CD8-positive, alpha-beta memory T cell (primary cell): ENCODE results near the gene LSM4. TPM values are rescaled to one million over a fixed set of nuclear protein-coding genes. Genes with fewer than 3 reads are reported as not detected.

Experiments used
- CTCF ChIA-PET: fragments of 350-600 bp; sonication (Branson Sonifier 250); formaldehyde crosslinking; loops from one replicate; lab custom pipeline; 2021; ENCODE audit warnings: antibody characterized with exemption; lab: Charles Lee
- POLR2A ChIA-PET: fragments of 350-600 bp; sonication (Branson Sonifier 250); formaldehyde crosslinking; loops from one replicate; lab custom pipeline; 2021; ENCODE audit warnings: antibody characterized with exemption; lab: Charles Lee
- DNase-seq, 5 donors: peaks; one replicate each; pipeline versions ENCODE4 v3.0.0 to v3.0.0-alpha.2; 2020 to 2022; ENCODE audit warnings: mixed read lengths in 1 of 5
- H3K27ac ChIP-seq: one replicate; pipeline ENCODE4 v1.7.0; 2013; ENCODE audit warnings: low read depth, mild to moderate bottlenecking, low read length, moderate library complexity
- H3K27me3 ChIP-seq: 2 replicates; pipeline ENCODE4 v1.7.0; 2013; ENCODE audit warnings: low read length, mild to moderate bottlenecking; ENCODE audit not compliant: insufficient read depth, poor library complexity, severe bottlenecking
- H3K36me3 ChIP-seq: 2 replicates; pipeline ENCODE4 v1.7.0; 2013; ENCODE audit warnings: mild to moderate bottlenecking, low read length, moderate library complexity; ENCODE audit not compliant: insufficient read depth
- H3K4me1 ChIP-seq: 2 replicates; pipeline ENCODE4 v1.7.0; 2013; ENCODE audit warnings: mild to moderate bottlenecking, low read length, moderate library complexity; ENCODE audit not compliant: insufficient read depth
- H3K4me3 ChIP-seq: 2 replicates; pipeline ENCODE4 v1.7.0; 2013; ENCODE audit warnings: mild to moderate bottlenecking, low read length
- H3K9me3 ChIP-seq: 2 replicates; pipeline ENCODE4 v1.7.0; 2013; ENCODE audit warnings: mild to moderate bottlenecking, low read length
- H3K27ac Mint-ChIP-seq, 8 donors: one replicate each; pipeline ENCODE4 v1.8.0; 2020 to 2021; ENCODE audit warnings: mixed read lengths in 8 of 8, mild to moderate bottlenecking in 6 of 8, inconsistent platforms in 3 of 8, moderate library complexity in 3 of 8
- H3K27me3 Mint-ChIP-seq, 2 donors: one replicate each; pipeline ENCODE4 v1.8.0; 2020 to 2021; ENCODE audit warnings: mixed read lengths in 2 of 2, mild to moderate bottlenecking in 1 of 2, moderate library complexity in 1 of 2
- H3K36me3 Mint-ChIP-seq, 3 donors: one replicate each; pipeline ENCODE4 v1.8.0; 2020 to 2021; ENCODE audit warnings: mixed read lengths in 3 of 3, inconsistent platforms in 1 of 3, mild to moderate bottlenecking in 1 of 3
- H3K4me1 Mint-ChIP-seq, 3 donors: one replicate each; pipeline ENCODE4 v1.8.0; 2020 to 2021; ENCODE audit warnings: mixed read lengths in 3 of 3, inconsistent platforms in 1 of 3, mild to moderate bottlenecking in 1 of 3
- H3K4me3 Mint-ChIP-seq, 7 donors: one replicate each; pipeline ENCODE4 v1.8.0; 2020 to 2021; ENCODE audit warnings: mixed read lengths in 7 of 7, mild to moderate bottlenecking in 6 of 7, moderate library complexity in 4 of 7, inconsistent platforms in 2 of 7
- H3K9me3 Mint-ChIP-seq, 5 donors: one replicate each; pipeline ENCODE4 v1.8.0; 2020 to 2022; ENCODE audit warnings: mixed read lengths in 5 of 5, mild to moderate bottlenecking in 3 of 5, moderate library complexity in 2 of 5, inconsistent platforms in 1 of 5
- polyA plus RNA-seq: library from polyadenylated mRNA; unstranded; fragments of 300-500 nt; fragmentation: Illumina TruSeq; gene quantifications from one replicate; pipeline ENCODE4 v1.2.3, GENCODE V29; 2021
- total RNA-seq, 2 experiments: library from RNA; stranded (reverse); gene quantifications; one replicate each; pipeline ENCODE4 v1.2.3, GENCODE V29; 2021

The LSM4 gene
- total and polyA plus RNA-seq, 3 experiments from 2014 or later, result 154 to 373 (median 351) TPM

DNA sequence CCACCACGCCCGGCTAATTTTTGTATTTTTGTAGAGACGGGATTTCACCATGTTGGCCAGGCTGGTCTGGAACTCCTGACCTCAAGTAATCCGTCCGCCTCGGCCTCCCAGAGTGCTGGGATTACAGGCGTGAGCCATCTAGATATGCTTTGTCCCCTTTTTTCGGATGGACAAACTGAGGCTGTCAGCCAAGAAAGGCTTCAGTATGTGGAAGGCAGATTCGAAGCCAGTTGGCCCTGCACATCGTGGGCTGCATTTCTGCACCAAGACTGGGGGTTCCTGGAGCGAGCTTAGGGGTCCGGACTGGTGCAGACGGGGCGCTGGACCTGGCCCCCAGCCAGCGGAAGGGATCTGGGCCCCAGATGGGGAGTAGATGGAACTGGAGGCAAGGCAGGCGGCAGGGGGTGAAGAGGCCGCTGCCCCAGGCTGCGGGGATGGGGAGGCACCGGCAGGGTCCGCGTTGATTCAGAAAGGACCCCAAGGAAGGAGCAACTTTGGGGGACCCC lies 31.8 kb downstream of the LSM4 start:
- Mint-ChIP-seq H3K4me3 (peak overlapping the region; percentile 15 to 95 (median 85)), H3K4me1 (peaks cover 46 to 68% (median 64%) of the 10 kb centered on the region in 3 donors), H3K27me3 (peaks cover 0 to 3% of the 10 kb centered on the region in 2 donors), H3K36me3 (peaks cover 0 to 3% (median 0%) of the 10 kb centered on the region in 3 donors), H3K27ac (peak overlapping the region; percentile 94 to 99 (median 96)), H3K9me3 (peaks cover 0 to 1% (median 0%) of the 10 kb centered on the region in 5 donors)
- POLR2A ChIA-PET, result interaction anchor here (2.1 to 5.0 kb wide), 4 partner anchors 10 to 31 kb away, joined by 6 to 192 read pairs (median 38); partner anchors contain the start of genes JUND and LSM4
- Histone ChIP-seq H3K36me3 (no peaks in the 10 kb centered on the region), H3K27me3 (no peaks in the 10 kb centered on the region), H3K4me1 (peaks cover 52% of the 10 kb centered on the region), H3K9me3 (no peaks in the 10 kb centered on the region), H3K4me3 (peak overlapping the region; percentile 86), H3K27ac (peak overlapping the region; percentile 99)
- DNase-seq, result peak in 1 of 5 donors; percentile 62
- CTCF ChIA-PET, result interaction anchor here (1.3 to 6.5 kb wide), 3 partner anchors 11 to 16 kb away, joined by 4 to 96 read pairs (median 35); partner anchors contain the start of gene JUND

- Histone ChIP-seq H3K4me1 (peaks cover 52% of the 10 kb centered on the region), H3K27me3 (no peaks in the 10 kb centered on the region), H3K27ac (peak overlapping the region; percentile 99), H3K9me3 (no peaks in the 10 kb centered on the region), H3K4me3 (peak overlapping the region; percentile 86), H3K36me3 (no peaks in the 10 kb centered on the region)
- DNase-seq, result peak; percentile 73 to 92 (median 81)
- Mint-ChIP-seq H3K4me1 (peaks cover 48 to 72% (median 64%) of the 10 kb centered on the region in 3 donors), H3K9me3 (peaks cover 0 to 1% (median 0%) of the 10 kb centered on the region in 5 donors), H3K4me3 (peak overlapping the region; percentile 15 to 95 (median 85)), H3K27me3 (peaks cover 0 to 3% of the 10 kb centered on the region in 2 donors), H3K27ac (peak overlapping the region; percentile 94 to 99 (median 96)), H3K36me3 (peaks cover 0 to 3% (median 0%) of the 10 kb centered on the region in 3 donors)
- ChIA-PET CTCF (interaction anchor here (1.3 to 6.5 kb wide), 3 partner anchors 10 to 15 kb away, joined by 4 to 96 read pairs (median 35); partner anchors contain the start of gene JUND), POLR2A (interaction anchor here (0.6 to 5.0 kb wide), 4 partner anchors 10 to 32 kb away, joined by 5 to 192 read pairs (median 26); partner anchors contain the start of genes JUND and LSM4)
Measured at GRCh38 chr19:18290302-18291018, 32.4 kb downstream of the LSM4 start.

- CTCF ChIA-PET, result interaction anchor here (0.8 to 6.5 kb wide), 5 partner anchors 10 to 98 kb away, joined by 3 to 96 read pairs (median 4); partner anchors contain the start of gene JUND
- peak in 1 of 5 donors; percentile 47 for DNase-seq
- peaks cover 0 to 3% (median 0%) of the 10 kb centered on the region in 3 donors for H3K36me3 Mint-ChIP-seq
- peaks cover 0 to 1% (median 0%) of the 10 kb centered on the region in 5 donors for H3K9me3 Mint-ChIP-seq
- Histone ChIP-seq H3K36me3 (no peaks in the 10 kb centered on the region), H3K27me3 (no peaks in the 10 kb centered on the region), H3K9me3 (no peaks in the 10 kb centered on the region), H3K27ac (peak overlapping the region; percentile 99), H3K4me1 (peaks cover 54% of the 10 kb centered on the region), H3K4me3 (no peak overlapping the region)
- POLR2A ChIA-PET, result interaction anchor here (0.6 to 5.0 kb wide), 3 partner anchors 9 to 33 kb away, joined by 5 to 192 read pairs (median 6); partner anchors contain the start of genes JUND and LSM4
- peaks cover 0 to 3% of the 10 kb centered on the region in 2 donors for H3K27me3 Mint-ChIP-seq
- H3K4me3 Mint-ChIP-seq, result peak overlapping the region in 6 of 7 donors; percentile 14 to 95 (median 76)
- H3K27ac Mint-ChIP-seq, result peak overlapping the region; percentile 77 to 99 (median 96)
- H3K4me1 Mint-ChIP-seq, result peaks cover 52 to 74% (median 66%) of the 10 kb centered on the region in 3 donors
Measured at GRCh38 chr19:18289471-18290301, 33.2 kb downstream of the LSM4 start.

GRCh38 chr19:18287836-18288772 lies 34.8 kb downstream of the LSM4 start:
- H3K27ac Mint-ChIP-seq, result peak overlapping the region in 3 of 8 donors; percentile 23 to 96 (median 89)
- H3K4me1 Mint-ChIP-seq, result peaks cover 41 to 63% (median 55%) of the 10 kb centered on the region in 3 donors
- Histone ChIP-seq H3K27me3 (no peaks in the 10 kb centered on the region), H3K9me3 (no peaks in the 10 kb centered on the region), H3K4me1 (peaks cover 44% of the 10 kb centered on the region), H3K4me3 (no peak overlapping the region), H3K27ac (no peak overlapping the region), H3K36me3 (no peaks in the 10 kb centered on the region)
- peaks cover 0 to 1% of the 10 kb centered on the region in 2 donors for H3K27me3 Mint-ChIP-seq
- H3K9me3 Mint-ChIP-seq, result peaks cover 0 to 1% (median 0%) of the 10 kb centered on the region in 5 donors
- CTCF ChIA-PET, result interaction anchor here (0.9 to 6.5 kb wide), 3 partner anchors 8 to 22 kb away, joined by 3 to 96 read pairs (median 35); partner anchors contain the start of gene JUND
- peaks cover 0 to 3% (median 0%) of the 10 kb centered on the region in 3 donors for H3K36me3 Mint-ChIP-seq
- H3K4me3 Mint-ChIP-seq, result no peak overlapping the region
- POLR2A ChIA-PET, result interaction anchor here (0.6 to 1.9 kb wide), 2 partner anchors 16 to 44 kb away, joined by 5 to 6 read pairs; no protein-coding TSS in a partner anchor
- DNase-seq, result no peak

DNA sequence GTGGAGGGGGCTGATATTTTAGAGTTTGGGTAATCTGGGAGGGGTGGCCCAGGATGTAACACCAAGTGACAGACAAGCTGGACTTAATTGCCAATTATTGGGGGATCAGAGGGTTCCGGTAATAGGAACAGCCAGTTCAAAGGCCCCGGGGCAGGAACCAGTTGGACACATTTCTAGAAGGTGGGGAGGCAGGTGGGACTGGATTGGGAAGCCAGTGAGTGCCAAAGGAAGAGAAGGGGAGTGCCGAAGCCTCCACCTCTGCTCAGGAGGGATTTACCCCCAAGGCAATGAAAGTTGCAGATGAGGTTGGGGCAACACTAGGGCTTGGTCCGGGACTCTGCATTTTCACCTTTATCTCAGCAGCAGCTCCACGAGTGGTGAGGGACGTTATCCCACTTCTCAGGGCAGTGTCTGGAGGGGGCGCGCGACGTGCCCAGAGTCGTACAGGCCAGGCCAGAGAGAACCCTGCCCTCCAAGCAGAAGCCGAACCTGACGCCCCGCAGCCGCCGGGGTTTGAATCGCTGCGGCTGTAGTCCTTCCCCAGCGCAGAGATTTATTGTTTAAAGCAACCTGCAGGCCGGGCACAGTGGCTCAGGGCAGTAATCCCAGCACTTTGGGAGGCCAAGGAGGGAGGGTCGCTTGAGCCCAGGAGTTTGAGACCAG lies 35.8 kb downstream of the LSM4 start:
- Mint-ChIP-seq H3K4me1 (peaks cover 46 to 65% (median 61%) of the 10 kb centered on the region in 3 donors), H3K36me3 (peaks cover 0 to 3% (median 0%) of the 10 kb centered on the region in 3 donors)
- peaks cover 47% of the 10 kb centered on the region for H3K4me1 ChIP-seq

DNA sequence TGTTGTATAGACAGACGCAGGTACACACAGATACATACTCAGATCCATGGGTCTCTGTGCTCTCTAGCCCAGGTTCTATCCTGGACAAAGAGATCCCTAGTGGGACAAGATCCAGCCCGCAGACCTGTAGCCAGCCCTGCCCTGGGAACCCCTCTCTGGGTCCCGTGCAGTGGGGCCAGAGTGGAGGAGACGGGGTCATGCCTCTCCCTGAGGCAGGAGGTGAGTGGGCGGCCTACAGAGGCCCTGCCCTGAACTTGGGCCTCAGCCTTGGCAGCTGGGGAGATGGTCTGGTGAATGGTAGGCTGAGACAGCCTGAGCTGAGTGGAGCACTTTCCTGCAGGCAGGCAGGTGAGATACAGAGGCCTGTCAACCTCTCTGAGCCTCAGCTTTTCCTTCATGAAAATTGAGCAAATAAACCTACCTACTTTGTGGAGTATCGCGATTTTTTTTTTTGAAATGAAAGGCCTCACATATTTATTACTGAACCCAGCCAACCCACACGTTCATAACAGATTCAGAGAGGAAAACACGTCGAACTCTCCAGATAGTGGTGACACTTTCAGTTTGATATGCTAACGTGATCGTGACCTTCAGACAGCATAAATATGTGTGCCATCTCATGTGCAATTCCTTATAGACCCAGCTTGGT lies 38.0 kb downstream of the LSM4 start:
- Mint-ChIP-seq H3K27me3 (peaks cover 0 to 12% of the 10 kb centered on the region in 2 donors), H3K36me3 (peaks cover 0 to 7% (median under 1%) of the 10 kb centered on the region in 3 donors), H3K9me3 (peaks cover 0 to 4% (median 3%) of the 10 kb centered on the region in 5 donors), H3K27ac (peak overlapping the region; percentile 51 to 94 (median 90)), H3K4me3 (peak overlapping the region; percentile 42 to 85 (median 59)), H3K4me1 (peaks cover 33 to 47% (median 41%) of the 10 kb centered on the region in 3 donors)
- ChIA-PET CTCF (interaction anchor here (0.8 to 1.6 kb wide), 4 partner anchors 8 to 37 kb away, joined by 3 to 5 read pairs (median 4); no protein-coding TSS in a partner anchor), POLR2A (interaction anchor here (1.0 to 1.5 kb wide), 3 partner anchors 8 to 33 kb away, joined by 3 to 10 read pairs (median 3); no protein-coding TSS in a partner anchor)
- no peaks in the 10 kb centered on the region for H3K36me3 ChIP-seq
- H3K27me3 ChIP-seq, result no peaks in the 10 kb centered on the region
- peak overlapping the region; percentile 25 for H3K27ac ChIP-seq
- DNase-seq, result no peak
- peaks cover 30% of the 10 kb centered on the region for H3K4me1 ChIP-seq
- H3K9me3 ChIP-seq, result no peaks in the 10 kb centered on the region
- H3K4me3 ChIP-seq, result no peak overlapping the region

More for the DNA sequence above, 35.8 kb downstream of the LSM4 start:
- H3K9me3 Mint-ChIP-seq, result peaks cover 0 to 1% (median 0%) of the 10 kb centered on the region in 5 donors
- H3K36me3 ChIP-seq, result no peaks in the 10 kb centered on the region
- H3K27me3 Mint-ChIP-seq, result peaks cover 0 to 5% of the 10 kb centered on the region in 2 donors
- no peak for DNase-seq
- POLR2A ChIA-PET, result interaction anchor here (1.9 kb wide), 1 partner anchor 17 kb away, joined by 6 read pairs; no protein-coding TSS in a partner anchor
- no peaks in the 10 kb centered on the region for H3K9me3 ChIP-seq
- H3K27me3 ChIP-seq, result no peaks in the 10 kb centered on the region
- peak overlapping the region in 7 of 8 donors; percentile 46 to 92 (median 87) for H3K27ac Mint-ChIP-seq
- H3K4me3 Mint-ChIP-seq, result peak overlapping the region in 1 of 7 donors; percentile 31
- H3K27ac ChIP-seq, result no peak overlapping the region
- no peak overlapping the region for H3K4me3 ChIP-seq
- CTCF ChIA-PET, result no interaction called here
